HG03521 (cell line): ENCODE data around the gene LCN6.

Experiments
- ATAC-seq: cut with Tn5 transposase; IDR thresholded peaks from one replicate; pipeline ENCODE4 v1.9.1; 2021; ENCODE audit warnings: mild to moderate bottlenecking, moderate library complexity; ENCODE audit not compliant: unreplicated experiment

LCN6 gene

GRCh38 chr9:136726631-136727191 lies 21.6 kb downstream of the LCN6 start:
- ATAC-seq: no peak

GRCh38 chr9:136726118-136726517 lies 22.2 kb downstream of the LCN6 start:
- no peak for ATAC-seq

GRCh38 chr9:136725612-136726011 lies 22.7 kb downstream of the LCN6 start:
- no peak for ATAC-seq

- no peak for ATAC-seq
Observed at GRCh38 chr9:136724772-136725171, 23.6 kb downstream of the LCN6 start.

- no peak for ATAC-seq
Observed at GRCh38 chr9:136723989-136724388, 24.3 kb downstream of the LCN6 start.

GRCh38 chr9:136723362-136723976 lies 24.9 kb downstream of the LCN6 start:
- no peak for ATAC-seq

- ATAC-seq: no peak
Observed at GRCh38 chr9:136722969-136723356, 25.4 kb downstream of the LCN6 start.

GRCh38 chr9:136722093-136722968 lies 26.0 kb downstream of the LCN6 start:
- ATAC-seq: no peak

- ATAC-seq: no peak
Observed at GRCh38 chr9:136721339-136722092, 26.8 kb downstream of the LCN6 start.

GRCh38 chr9:136720898-136721338 lies 27.4 kb downstream of the LCN6 start:
- ATAC-seq: no peak

- ATAC-seq: no peak
Observed at GRCh38 chr9:136720251-136720897, 28.0 kb downstream of the LCN6 start.

GRCh38 chr9:136719195-136719880 lies 29.0 kb downstream of the LCN6 start:
- no peak for ATAC-seq

- no peak for ATAC-seq
Observed at GRCh38 chr9:136718345-136719194, 29.8 kb downstream of the LCN6 start.

- ATAC-seq: no peak
Observed at GRCh38 chr9:136717399-136717798, 30.9 kb downstream of the LCN6 start.

- ATAC-seq: no peak
Observed at GRCh38 chr9:136714893-136715274, 33.4 kb downstream of the LCN6 start.

- no peak for ATAC-seq
Observed at GRCh38 chr9:136714096-136714892, 34.0 kb downstream of the LCN6 start.

- no peak for ATAC-seq
Observed at GRCh38 chr9:136713550-136713949, 34.8 kb downstream of the LCN6 start.
